HAP-1 (cell line): ENCODE results near the gene CRTC1.

ENCODE experiments used
- DNase-seq, 2 experiments: peaks; one replicate each; pipeline ENCODE4 v3.0.0-alpha.2; 2016 to 2020; ENCODE audit warnings: low spot score in 2 of 2
- H3K27me3 ChIP-seq: fragments of 250-450 bp; sonication (Bioruptor Pico); 2 replicates; pipeline ENCODE4 v1.5.1; 2020; ENCODE audit warnings: low read depth, mild to moderate bottlenecking, moderate library complexity
- H3K36me3 ChIP-seq: fragments of 250-450 bp; sonication (Bioruptor Pico); replicated peaks from 2 replicates; pipeline ENCODE4 v1.5.1; 2020; ENCODE audit warnings: mild to moderate bottlenecking
- H3K4me1 ChIP-seq: fragments of 250-450 bp; sonication (Bioruptor Pico); 2 replicates; pipeline ENCODE4 v1.5.1; 2020; ENCODE audit warnings: mild to moderate bottlenecking
- H3K4me3 ChIP-seq: fragments of 250-450 bp; sonication (Bioruptor Pico); 2 replicates; pipeline ENCODE4 v1.5.1; 2020; ENCODE audit warnings: mild to moderate bottlenecking, moderate library complexity
- H3K9me3 ChIP-seq: fragments of 250-450 bp; sonication (Bioruptor Pico); 2 replicates; pipeline ENCODE4 v1.5.1; 2020; ENCODE audit warnings: mild to moderate bottlenecking, moderate library complexity
- in situ Hi-C: fragments of 300-500 bp; cut with MboI; formaldehyde crosslinking; loops from 3 replicates; pipeline ENCODE4 v1.14.3; 2020; ENCODE audit warnings: low sequenced_read_pairs, inconsistent platforms, mixed read lengths

CRTC1 gene, protein sequence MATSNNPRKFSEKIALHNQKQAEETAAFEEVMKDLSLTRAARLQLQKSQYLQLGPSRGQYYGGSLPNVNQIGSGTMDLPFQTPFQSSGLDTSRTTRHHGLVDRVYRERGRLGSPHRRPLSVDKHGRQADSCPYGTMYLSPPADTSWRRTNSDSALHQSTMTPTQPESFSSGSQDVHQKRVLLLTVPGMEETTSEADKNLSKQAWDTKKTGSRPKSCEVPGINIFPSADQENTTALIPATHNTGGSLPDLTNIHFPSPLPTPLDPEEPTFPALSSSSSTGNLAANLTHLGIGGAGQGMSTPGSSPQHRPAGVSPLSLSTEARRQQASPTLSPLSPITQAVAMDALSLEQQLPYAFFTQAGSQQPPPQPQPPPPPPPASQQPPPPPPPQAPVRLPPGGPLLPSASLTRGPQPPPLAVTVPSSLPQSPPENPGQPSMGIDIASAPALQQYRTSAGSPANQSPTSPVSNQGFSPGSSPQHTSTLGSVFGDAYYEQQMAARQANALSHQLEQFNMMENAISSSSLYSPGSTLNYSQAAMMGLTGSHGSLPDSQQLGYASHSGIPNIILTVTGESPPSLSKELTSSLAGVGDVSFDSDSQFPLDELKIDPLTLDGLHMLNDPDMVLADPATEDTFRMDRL

GRCh38 chr19:18683109-18683957, at the start of gene CRTC1:
TSS of gene CRTC1 (plus strand) at chr19:18683680. CDS start at chr19:18683703, 23 bp downstream.
- Histone ChIP-seq H3K9me3 (no peaks in the 10 kb centered on the region), H3K27me3 (no peaks in the 10 kb centered on the region), H3K4me1 (peaks cover 4% of the 10 kb centered on the region; the same call in 1 of the 2 replicates), H3K4me3 (peak within 1 kb of the TSS; percentile 53), H3K36me3 (no peaks in the 10 kb centered on the region)
- DNase-seq, result peak; percentile 88 to 96
- in situ Hi-C loops, result no loop called here

DNA sequence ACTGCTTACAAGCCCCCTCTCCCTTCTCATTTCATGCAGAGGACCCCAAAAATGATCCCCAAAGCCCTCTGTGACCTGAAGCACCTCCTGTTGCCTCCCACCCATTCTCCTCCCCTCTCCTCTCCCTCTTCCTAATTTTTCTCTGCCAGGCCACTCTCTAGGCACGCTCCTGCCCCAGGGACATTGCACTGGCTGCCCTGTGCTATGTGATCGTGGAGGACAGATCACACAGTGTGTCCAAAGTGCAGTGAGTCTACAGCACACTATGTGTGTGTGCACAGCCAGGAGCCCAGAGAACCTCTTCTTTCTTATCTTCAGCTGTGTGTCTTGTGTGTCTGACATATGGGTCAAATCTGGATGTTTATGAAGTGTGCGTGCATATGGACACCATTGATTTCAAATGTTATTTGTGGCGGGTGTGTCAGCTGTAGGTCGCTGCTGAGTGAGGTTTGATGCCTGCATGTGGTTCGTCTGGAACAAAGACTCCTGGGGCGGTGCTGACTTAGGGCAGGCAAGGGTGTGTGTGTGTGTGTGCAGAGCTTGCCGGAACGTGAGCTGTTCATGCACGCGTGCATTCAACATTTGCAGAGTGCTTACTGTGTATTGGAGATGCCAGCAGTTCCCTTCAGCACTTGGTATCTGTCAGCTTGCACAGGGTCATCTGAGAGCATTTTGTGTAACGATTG, 48.7 kb upstream of the CRTC1 start:
- H3K27me3 ChIP-seq, result no peaks in the 10 kb centered on the region
- no peaks in the 10 kb centered on the region for H3K36me3 ChIP-seq
- peak in 1 of 2 experiments; percentile 22 for DNase-seq
- in situ Hi-C loops, result no loop called here
- no peak overlapping the region for H3K4me3 ChIP-seq
- H3K4me1 ChIP-seq, result peaks cover 9% of the 10 kb centered on the region
- no peaks in the 10 kb centered on the region for H3K9me3 ChIP-seq

GRCh38 chr19:18635831-18636182, 47.7 kb upstream of the CRTC1 start:
- no peak for DNase-seq
- H3K36me3 ChIP-seq, result no peaks in the 10 kb centered on the region
- H3K9me3 ChIP-seq, result no peaks in the 10 kb centered on the region
- H3K27me3 ChIP-seq, result no peaks in the 10 kb centered on the region
- no peak overlapping the region; the same call in 1 of the 2 replicates for H3K4me3 ChIP-seq
- in situ Hi-C loops, result no loop called here
- H3K4me1 ChIP-seq, result peaks cover 9% of the 10 kb centered on the region

DNA sequence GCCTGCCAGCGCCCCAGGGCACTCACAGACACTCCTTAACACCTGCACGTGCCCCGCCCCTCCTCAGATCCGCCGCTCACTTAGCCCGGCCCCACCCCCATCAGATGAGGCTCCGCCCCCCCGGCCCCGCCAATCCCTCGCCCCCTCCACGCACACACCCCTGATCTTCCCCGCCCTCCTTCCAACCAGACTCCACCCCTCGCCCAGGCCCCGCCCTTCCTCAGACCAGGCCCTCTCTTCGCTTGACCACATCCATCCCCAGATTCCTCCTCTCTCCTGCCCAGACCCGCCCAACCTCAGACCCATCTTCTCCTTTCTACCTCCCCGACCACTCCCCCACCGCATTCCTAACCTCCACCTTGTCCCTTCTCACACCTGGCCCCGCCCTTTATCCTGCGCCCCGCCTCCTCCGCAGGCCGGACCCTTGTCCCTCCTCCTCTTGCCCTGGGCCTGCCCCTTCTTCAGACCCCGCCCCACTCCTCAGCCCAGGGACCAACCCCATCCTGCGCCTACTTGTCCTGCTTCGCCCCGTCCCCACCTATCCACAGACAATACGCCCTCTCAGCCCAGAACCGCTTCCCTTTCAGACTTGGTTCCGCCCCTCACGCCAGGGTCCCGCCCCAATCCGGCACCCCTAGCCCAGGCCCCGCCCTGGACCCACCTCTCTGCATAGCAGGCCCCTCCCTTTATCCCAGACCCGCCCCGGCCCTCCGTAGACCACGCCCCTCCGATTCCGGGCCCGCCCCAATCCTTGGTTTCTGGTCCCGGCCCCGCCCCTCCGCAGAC, 47.1 kb upstream of the CRTC1 start:
- Histone ChIP-seq H3K27me3 (no peaks in the 10 kb centered on the region), H3K4me3 (peak overlapping the region; percentile 90), H3K4me1 (peaks cover 9% of the 10 kb centered on the region), H3K9me3 (no peaks in the 10 kb centered on the region), H3K36me3 (no peaks in the 10 kb centered on the region)
- in situ Hi-C loops, result no loop called here
- peak; percentile 94 to 99 for DNase-seq

DNA sequence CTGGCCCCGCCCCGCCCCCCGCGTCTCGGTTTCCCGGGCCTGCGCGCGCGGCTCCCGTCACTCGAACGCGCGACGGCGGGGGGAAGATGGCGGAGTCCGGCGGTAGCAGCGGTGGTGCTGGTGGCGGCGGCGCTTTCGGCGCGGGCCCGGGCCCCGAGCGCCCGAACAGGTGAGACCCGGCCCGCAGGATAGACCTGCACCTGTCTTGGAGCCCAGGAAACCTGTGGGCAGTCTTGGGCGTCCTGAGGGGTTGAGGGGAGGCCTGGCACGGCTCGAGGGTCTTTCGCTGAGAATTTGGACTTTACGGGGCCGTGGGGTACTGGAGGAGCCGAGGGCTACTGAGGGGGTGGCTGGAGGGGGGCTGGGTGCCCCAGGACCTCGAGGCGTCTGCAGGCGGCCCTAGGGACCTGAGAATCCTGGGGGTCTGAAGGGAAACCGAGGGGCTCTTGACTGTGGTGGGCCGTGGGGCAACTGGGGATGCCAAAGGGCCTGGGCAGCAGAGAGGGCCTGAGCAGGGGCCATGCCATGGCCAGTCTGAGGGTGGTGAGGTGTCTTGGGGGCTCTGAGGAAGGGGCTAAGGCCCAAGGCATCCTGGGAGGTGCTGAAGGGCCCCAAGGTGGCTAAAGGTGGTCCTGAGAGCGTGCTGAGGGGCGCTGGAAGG, 46.4 kb upstream of the CRTC1 start, which contains the start of gene KLHL26:
TSS of gene KLHL26 (plus strand) at position 60 of the 661 bp plus-strand sequence. CDS start at position 87, 27 bp downstream.
- peaks cover 9% of the 10 kb centered on the region for H3K4me1 ChIP-seq
- no peaks in the 10 kb centered on the region for H3K27me3 ChIP-seq
- no peaks in the 10 kb centered on the region for H3K9me3 ChIP-seq
- in situ Hi-C loops, result no loop called here
- peak within 1 kb of the TSS; percentile 90 for H3K4me3 ChIP-seq
- H3K36me3 ChIP-seq, result no peaks in the 10 kb centered on the region
- DNase-seq, result no peak

- in situ Hi-C loops, result no loop called here
- H3K27me3 ChIP-seq, result no peaks in the 10 kb centered on the region
- H3K9me3 ChIP-seq, result no peaks in the 10 kb centered on the region
- peak; percentile 37 to 56 for DNase-seq
- H3K4me3 ChIP-seq, result peak overlapping the region; percentile 90
- no peaks in the 10 kb centered on the region for H3K36me3 ChIP-seq
- peaks cover 9% of the 10 kb centered on the region for H3K4me1 ChIP-seq
Measured at GRCh38 chr19:18637673-18638630, 45.5 kb upstream of the CRTC1 start.

DNA sequence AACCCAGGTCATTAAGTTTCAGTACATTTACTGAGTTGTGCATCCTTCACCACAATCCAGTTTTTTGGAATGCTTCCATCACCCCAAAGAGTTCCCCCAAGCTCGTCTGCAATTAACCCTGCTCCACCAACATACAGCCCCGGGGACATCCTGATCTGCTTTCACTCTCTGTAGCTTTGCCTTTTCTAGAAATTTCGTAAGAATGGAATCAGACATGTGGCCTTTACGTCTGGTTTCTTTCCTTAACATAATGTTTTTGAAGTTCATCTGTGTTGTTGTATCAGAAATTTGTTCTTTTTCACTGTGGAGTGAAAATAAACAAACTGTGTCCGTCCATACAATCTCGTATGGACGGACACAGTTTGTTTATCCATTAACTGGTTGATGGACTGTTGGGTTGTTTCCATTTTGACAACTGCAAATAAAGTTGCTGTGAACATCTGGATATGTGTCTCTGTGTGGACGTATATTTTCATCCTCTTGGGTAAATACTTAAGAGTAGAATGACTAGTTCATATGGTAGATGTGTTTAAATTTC, 43.7 kb upstream of the CRTC1 start:
- no peaks in the 10 kb centered on the region for H3K27me3 ChIP-seq
- in situ Hi-C loops, result no loop called here
- DNase-seq, result no peak
- peaks cover 9% of the 10 kb centered on the region for H3K4me1 ChIP-seq
- H3K9me3 ChIP-seq, result no peaks in the 10 kb centered on the region
- no peaks in the 10 kb centered on the region for H3K36me3 ChIP-seq
- H3K4me3 ChIP-seq, result no peak overlapping the region

DNA sequence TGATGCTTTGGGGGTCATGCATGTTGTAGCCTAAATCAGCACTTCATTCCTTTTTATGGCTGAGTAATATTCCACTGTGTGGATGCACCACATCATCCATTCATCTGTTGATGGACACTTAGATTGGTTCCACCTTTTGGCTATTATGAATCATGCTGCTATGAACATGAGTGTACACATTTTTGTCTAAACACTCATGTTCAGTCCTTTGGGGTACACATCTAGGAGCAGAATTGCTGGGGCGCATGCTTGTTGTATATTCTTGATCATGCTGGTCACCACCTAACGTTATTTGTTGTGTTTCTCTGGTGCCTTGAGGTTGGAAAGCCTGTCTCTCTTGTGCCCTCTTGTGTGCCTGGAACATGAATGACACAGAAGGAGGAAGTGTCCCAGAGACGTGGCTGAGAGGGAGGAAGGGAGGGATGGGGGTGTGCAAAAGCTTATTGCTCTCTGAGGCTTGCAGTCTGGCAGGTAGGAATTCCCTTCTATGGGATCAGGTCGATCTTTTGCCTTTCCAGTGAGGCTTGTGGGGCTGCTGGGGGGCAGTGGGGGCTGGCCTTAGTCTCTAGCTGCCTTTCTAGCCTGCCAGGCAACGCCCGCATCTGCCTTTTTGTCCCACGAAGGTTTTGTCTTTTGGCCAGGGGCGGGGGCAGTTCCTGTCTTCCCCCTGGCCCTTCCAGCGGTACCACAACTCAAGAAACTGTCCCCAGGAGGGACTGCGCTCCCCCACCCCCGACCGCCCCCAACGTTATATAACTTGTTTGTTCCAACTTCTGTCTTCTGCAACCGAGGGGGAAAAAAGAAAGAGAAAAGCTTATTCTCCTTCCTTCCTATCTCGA, 39.1 kb upstream of the CRTC1 start:
- Histone ChIP-seq H3K9me3 (no peaks in the 10 kb centered on the region), H3K4me3 (no peak overlapping the region), H3K36me3 (no peaks in the 10 kb centered on the region), H3K27me3 (no peaks in the 10 kb centered on the region), H3K4me1 (no peaks in the 10 kb centered on the region)
- in situ Hi-C loops, result no loop called here
- no peak for DNase-seq

DNA sequence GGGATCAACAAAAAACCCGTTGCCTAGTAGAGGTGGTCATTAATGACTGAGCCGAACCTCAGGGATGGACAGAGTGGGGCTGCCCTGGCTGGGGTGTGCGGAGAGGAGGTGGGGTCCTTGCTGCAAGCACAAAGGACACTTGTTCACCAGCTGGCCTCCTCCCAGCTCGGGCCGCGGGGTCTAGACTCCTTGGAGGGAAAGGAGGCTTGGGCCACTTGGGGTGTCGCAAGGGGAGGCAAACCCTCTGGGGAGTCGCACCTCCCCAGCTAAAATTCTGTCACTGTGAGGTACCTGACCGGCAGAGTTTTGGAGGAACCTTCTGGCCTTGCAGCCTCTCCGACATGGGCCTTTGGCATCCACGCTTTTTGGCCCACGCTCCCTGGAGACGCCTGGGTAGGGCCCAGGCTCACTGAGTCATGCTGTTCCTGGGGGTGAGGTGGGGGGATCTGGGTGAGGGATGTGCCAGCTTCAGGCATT, 38.4 kb upstream of the CRTC1 start:
- DNase-seq, result no peak
- in situ Hi-C loops, result no loop called here
- Histone ChIP-seq H3K9me3 (no peaks in the 10 kb centered on the region), H3K4me3 (no peak overlapping the region), H3K36me3 (no peaks in the 10 kb centered on the region), H3K27me3 (no peaks in the 10 kb centered on the region), H3K4me1 (no peaks in the 10 kb centered on the region)

GRCh38 chr19:18646535-18647370, 36.7 kb upstream of the CRTC1 start:
- H3K9me3 ChIP-seq, result no peaks in the 10 kb centered on the region
- H3K4me3 ChIP-seq, result no peak overlapping the region
- H3K27me3 ChIP-seq, result no peaks in the 10 kb centered on the region
- DNase-seq, result no peak
- in situ Hi-C loops, result no loop called here
- H3K4me1 ChIP-seq, result no peaks in the 10 kb centered on the region
- H3K36me3 ChIP-seq, result no peaks in the 10 kb centered on the region
